ENCODE results near the gene MRPS2. TPM values are rescaled to one million over a fixed set of nuclear protein-coding genes. Genes with fewer than 3 reads are reported as not detected.
"Not testable (repeated sequence)": the region's sequence is repeated elsewhere in the genome, so short reads cannot be mapped to it uniquely, and the experiment has no call there.

The MRPS2 gene
- total and polyA plus RNA-seq, 2 experiments from 2014 or later, result 83.2 to 116 TPM

DNA sequence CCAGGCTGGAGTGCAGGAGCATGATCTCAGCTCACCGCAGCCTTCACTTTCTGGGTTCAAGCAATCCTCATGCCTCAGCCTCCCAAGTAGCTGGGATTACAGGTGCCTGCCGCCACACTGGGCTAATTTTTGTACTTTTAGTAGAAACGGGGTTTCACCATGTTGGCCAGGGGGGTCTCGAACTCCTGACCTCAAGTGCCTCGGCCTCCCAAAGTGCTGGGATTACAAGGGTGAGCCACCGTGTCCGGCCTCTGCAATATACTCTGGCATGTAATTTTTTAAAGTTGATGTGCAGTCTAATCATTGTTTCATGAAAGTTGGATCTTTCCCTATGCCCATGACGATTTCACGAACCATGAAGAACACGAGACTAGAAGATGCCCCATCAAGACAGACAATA, 49.5 kb upstream of the MRPS2 start (continued):
- TF ChIP-seq ZNF462 (CRISPR knock-in tag; IDR thresholded peaks at IDR 0.05) (no peak), NANOG (IDR thresholded peaks at IDR 0.05; ENCODE audit: borderline replicate concordance) (no peak), STAT1 (IDR thresholded peaks at IDR 0.05; ENCODE audit: unreplicated experiment) (no peak)
- TF ChIP-seq, protein P1, sequence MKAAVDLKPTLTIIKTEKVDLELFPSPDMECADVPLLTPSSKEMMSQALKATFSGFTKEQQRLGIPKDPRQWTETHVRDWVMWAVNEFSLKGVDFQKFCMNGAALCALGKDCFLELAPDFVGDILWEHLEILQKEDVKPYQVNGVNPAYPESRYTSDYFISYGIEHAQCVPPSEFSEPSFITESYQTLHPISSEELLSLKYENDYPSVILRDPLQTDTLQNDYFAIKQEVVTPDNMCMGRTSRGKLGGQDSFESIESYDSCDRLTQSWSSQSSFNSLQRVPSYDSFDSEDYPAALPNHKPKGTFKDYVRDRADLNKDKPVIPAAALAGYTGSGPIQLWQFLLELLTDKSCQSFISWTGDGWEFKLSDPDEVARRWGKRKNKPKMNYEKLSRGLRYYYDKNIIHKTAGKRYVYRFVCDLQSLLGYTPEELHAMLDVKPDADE (IDR thresholded peaks at IDR 0.05), result no peak

GRCh38 chr9:135451909-135452308, 48.6 kb upstream of the MRPS2 start:
- H3K27me3 ChIP-seq (ENCODE audit: insufficient read depth); H3K79me2 ChIP-seq (replicated peaks; ENCODE audit: insufficient read depth); H2AFZ ChIP-seq; H3K4me3 Mint-ChIP-seq; H3K4me2 ChIP-seq; H3K27me3 Mint-ChIP-seq (ENCODE audit: insufficient read depth, low read depth, poor library complexity); DNase-seq (ENCODE audit: low spot score); H3K36me3 ChIP-seq (ENCODE audit: insufficient read depth); H3K4me1 ChIP-seq (ENCODE audit: insufficient read depth); H3F3A ChIP-seq (replicated peaks; ENCODE audit: low read depth); H3K27ac Mint-ChIP-seq; H3K27ac ChIP-seq (ENCODE audit: low read depth); H3K4me1 Mint-ChIP-seq; H3K9me2 ChIP-seq (ENCODE audit: insufficient read depth); H3K4me3 ChIP-seq; H4K20me1 ChIP-seq (replicated peaks; ENCODE audit: insufficient read depth); H3K36me3 Mint-ChIP-seq (ENCODE audit: low read depth); ATAC-seq: not testable (repeated sequence)
- peaks cover 13% of the 10 kb centered on the region; the same call in 2 of the 3 replicates for H3K9me3 Mint-ChIP-seq
